GM19025 (cell line): ENCODE data around the gene CKLF.

Source experiments
- ATAC-seq: cut with Tn5 transposase; IDR thresholded peaks from one replicate; pipeline ENCODE4 v1.9.1; 2021; ENCODE audit warnings: mild to moderate bottlenecking, low read depth, moderate library complexity; ENCODE audit not compliant: unreplicated experiment

CKLF gene

DNA sequence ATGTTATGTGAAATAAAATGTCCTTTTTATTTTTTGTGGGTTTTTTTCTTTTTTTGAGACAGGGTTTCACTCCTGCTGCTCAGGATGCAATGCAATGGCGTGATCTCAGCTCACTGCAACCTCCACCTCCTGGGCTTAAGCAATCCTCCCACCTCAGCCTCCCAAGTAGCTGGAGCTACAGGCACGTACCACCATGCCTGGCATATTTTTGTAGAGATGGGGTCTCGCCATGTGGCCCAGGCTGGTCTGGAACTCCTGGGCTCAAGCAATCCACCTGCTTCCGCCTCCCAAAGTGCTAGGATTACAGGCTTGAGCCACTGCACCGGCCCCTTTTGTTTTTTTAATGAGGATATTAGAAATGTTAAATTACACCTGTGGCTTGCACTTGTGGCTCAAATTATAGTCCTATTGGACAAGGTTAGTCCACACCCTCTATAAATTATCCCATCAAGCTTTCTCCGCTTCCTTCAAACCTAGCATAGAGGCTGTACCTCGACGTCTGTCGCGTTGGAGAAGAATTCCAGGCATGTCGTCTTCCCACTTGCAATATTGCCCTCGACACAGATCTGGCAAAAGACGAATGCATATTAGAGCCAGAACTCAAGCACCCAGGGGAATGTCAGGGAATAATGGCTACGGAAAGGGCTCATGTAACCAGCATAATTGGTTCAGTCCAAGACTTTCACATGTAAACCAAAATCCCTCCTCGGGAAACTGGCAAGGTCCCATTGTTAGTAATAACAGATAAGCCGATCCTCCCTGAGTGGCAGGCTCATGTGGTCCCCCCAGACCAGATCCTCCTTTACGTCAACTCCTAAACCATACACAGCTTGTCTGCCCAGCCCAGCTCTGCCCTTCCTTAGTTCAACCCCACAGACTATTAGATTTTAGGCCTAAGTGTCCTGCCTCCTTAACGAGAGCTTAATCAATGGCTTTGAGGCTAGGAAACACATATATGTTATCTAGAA is 10.7 kb upstream of the CKLF start:
- no peak for ATAC-seq

GRCh38 chr16:66542396-66542795 is 10.0 kb upstream of the CKLF start:
- ATAC-seq: no peak

GRCh38 chr16:66543541-66543940 is 8.8 kb upstream of the CKLF start:
- no peak for ATAC-seq

GRCh38 chr16:66544016-66544757 is 8.2 kb upstream of the CKLF start:
- ATAC-seq: no peak

GRCh38 chr16:66547101-66547989 is 5.0 kb upstream of the CKLF start:
- ATAC-seq: no peak

GRCh38 chr16:66548068-66548467 is 4.3 kb upstream of the CKLF start:
- ATAC-seq: no peak

DNA sequence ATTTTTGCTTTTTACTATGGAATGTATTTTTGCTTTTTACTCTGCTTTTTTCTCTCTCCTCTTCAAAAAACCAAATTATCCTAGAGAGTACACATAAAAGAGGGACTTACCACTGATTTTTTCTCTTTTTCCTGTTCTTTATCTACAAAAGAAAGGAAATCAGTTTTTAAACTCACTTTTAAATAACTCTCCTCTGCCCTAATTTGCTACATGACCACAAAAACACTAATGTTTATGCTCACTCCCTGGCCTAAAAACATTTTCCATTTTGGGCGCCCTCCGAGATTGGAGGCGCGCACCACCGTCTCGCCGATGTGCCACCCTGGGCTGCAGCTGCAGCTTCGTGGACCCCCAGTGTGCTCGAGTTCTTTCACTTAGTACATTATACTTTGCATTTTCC is 3.5 kb upstream of the CKLF start:
- ATAC-seq: no peak

DNA sequence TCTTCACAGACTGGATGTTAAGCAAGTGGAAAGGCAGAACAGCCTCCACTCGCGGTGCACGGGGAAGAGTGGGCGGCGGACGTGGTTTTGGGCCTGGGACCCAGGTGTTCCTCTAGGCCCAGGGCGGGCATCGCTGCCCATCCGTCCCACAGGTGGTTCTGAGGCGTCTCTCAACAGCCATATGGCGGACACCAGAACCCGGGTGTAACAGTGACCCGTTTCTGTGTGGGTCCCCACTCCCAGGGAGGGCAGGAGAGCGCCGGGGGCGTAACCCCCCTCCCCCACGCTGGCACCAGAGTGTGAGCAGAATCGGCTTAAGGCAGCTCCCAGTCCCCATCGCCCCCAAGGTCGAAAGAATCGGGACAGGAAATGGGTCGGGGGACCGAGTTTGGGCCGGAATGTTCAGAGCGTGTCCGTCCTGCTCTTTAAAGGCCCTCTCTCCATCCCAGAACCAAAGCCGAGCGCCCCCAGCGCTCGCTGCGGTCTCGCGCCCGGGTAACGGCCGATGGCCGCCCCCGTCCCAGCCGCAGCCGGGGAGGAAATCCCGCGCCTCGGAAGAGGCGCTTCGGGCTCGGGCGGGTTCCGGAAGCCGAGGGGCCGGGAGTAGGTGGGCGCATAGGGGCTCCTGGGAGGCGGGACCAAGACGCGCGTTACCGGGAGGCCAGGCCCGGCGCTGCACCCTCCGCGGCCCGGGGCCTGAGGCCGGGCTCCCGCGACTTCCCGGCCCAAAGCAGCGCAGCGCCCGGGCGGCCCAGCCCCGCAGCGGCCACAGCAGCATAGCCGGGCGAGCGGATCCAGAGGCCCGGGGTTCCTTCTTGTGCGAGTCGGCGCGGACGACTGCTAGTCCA is 2.9 kb upstream of the CKLF start, which contains the start of gene TK2:
TK2 (minus strand) TSS at position 839 of the 848 bp plus-strand sequence; CDS start at position 778, 61 bp downstream.
- no peak for ATAC-seq

DNA sequence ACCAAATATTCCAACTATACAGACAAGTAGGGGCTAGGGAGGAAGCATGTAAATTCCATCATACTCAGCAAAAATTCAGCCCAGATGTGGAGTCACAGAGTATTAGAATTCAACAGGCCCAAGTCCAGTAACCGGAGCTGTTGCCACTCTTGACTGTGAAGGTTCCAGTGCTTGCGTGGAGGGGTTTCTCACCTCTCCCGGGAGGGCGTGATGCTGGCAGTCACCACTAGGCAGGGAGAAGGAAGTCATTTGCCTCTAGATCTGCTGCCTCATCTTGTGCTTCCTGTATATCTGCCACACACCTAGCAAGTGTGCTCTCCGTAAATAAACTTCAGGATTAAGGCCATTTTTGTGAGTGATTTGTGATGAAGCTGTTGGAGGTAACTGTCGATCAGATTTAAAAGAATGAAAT is 1.0 kb upstream of the CKLF start:
- no peak for ATAC-seq

DNA sequence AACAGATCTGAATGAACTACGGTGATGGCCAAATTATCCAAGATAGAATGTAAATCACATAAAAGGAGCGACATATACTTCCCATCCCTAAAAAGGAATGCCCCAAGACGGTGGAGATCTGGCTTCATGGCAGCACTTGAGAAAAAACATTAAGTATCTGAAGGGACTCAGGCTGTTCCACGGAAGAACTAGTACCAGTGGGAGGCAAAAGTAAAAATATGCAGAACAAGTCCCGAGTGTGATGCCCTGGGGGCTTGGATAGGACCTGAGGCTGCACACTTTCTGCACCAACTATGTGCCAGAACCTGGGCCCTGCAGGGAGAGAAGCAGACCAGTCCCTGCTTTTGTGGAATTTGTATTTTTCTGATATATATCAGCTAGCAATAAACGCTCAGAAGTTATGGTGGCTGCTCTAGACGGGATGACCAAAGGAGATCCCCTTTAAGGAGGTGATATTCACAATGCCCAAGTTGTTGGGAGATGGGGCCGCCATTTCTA is 539 bp upstream of the CKLF start:
- ATAC-seq: no peak

DNA sequence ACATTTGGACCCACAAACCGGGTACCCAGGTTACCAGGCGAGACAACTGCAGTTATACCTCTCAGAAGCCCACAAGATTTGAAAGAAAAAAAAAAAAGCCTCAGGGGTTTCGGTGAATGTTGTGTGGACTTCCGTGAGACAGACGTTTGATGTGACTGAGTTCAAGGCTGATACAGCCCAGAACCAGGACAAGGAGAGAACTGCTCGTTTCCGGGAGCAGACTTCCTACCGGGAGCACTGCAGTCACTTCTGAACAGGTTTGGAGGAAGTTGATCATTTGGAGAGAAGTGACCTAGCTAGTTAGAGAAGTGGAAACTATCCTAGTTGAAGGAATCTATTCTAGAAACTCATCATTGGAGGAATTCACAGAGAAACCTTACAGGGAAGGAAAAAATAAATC is 847 bp downstream of the CKLF start:
- ATAC-seq: no peak

- no peak for ATAC-seq
Observed at GRCh38 chr16:66554021-66554420, 1.6 kb downstream of the CKLF start.

DNA sequence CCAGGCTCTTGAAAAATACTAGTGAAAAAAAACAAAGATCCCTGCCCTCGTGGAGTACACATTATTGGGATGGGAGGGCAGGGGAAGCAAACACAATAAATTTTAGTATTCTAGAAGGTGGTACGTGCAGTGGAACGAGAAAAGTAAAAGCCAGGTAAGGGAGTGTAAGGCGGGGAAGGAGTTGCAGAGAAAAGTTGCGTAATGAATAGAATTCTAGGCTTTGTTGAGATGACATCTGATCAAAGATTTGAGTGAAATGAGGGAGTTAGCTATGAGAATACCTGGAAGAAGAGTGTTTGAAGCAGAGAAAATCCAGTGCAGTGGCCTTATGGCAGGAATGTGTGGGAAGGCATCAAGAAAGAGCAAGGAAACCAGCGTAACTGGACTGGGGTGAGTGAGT is 2.1 kb downstream of the CKLF start:
- no peak for ATAC-seq

DNA sequence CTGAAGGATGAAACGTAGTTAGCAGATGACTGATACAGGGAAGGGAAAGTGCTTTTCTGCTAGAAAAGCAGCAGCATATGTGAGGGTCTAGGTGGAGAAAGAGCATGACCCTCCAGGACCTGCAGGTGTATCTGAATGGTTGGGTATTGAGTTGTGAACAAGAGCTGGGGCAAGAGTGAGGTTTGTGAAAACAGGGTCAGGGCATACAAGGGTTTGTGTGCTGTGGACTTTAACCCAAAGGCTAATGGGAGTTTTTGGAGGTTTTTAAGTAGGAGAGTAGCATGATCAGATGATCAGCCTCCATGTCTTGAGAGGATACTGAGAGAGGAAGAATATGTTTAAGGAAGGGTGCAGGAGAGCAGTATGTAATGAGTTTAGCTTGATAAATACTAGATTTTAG is 7.7 kb downstream of the CKLF start:
- no peak for ATAC-seq

GRCh38 chr16:66561381-66562080 is 9.2 kb downstream of the CKLF start:
- no peak for ATAC-seq

DNA sequence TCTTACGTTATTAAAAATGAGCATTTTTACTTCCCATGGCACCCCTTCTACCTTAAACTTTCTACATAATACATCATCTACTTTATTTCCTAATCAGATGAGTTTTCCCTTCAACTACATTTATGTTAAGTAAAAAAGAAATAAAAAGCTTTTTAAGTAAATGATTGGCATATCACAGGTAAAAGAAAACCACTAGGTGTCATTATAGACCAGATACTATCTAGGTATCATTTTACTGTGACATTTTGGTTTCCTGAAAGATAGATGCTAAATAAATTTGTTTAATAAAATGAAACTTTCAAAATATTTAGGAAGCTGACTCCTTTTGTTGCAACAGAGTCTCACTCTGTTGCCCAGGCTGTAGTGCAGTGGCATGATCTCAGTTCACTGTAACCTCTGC is 10.0 kb downstream of the CKLF start:
- ATAC-seq: no peak

DNA sequence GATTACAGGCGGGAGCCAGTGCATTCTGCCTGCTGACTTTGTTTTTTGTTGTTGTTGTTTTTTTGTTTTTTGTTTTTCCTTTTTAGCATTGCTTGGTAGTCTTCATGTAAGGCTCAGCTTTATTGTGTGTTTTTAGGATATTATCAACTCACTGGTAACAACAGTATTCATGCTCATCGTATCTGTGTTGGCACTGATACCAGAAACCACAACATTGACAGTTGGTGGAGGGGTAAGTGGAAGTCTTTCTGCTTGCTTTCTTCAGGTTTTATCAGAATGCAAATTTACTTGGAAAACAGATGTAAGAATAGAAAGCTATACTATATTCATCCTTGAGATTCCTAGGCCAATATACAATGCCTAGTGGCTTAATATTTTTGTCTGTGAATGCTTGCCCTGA is 10.6 kb downstream of the CKLF start:
- ATAC-seq: no peak

GRCh38 chr16:66563574-66564334 is 11.4 kb downstream of the CKLF start:
- ATAC-seq: no peak
